ENCODE results near the gene PBX2.

DNA sequence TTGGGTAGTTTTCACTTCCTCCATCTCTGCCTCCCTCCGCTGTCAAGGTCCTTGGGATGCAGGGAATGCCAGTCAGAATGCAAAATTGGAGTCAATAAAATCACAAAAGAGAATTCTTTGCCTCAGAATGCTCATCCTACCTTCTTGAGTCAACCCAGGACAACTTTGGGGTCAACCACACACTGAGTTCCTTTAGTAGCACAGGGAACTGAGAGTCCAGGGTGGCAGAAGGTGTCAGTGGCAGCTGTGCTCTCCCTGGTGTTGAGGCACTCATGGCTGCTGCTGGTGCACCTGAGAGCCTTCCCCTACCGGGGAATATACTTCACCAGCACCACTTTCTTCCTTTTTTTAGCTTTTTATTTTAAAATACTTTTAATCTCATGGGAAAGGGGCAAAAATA is 34.7 kb upstream of the PBX2 start:
- TF ChIP-seq CTCF (IDR thresholded peaks at IDR 0.05; ENCODE audit: borderline replicate concordance, extremely low read depth, low read length, poor library complexity, severe bottlenecking): no peak
- no peak for TF ChIP-seq EZH2 (IDR thresholded peaks at IDR 0.05; ENCODE audit: borderline replicate concordance, low read depth, low read length, severe bottlenecking)

Measured in DND-41 (cell line).